ENCODE data around the gene FUZ.
A peak's percentile ranks its signal among the peaks of the same experiment; 100 is the strongest.

FUZ gene

GRCh38 chr19:49816590-49816989 lies 3.5 kb upstream of the FUZ start:
- in situ Hi-C loops (cut with HindIII; ENCODE audit: low sequenced_read_pairs), result no loop called here
- TF ChIP-seq, protein P1, sequence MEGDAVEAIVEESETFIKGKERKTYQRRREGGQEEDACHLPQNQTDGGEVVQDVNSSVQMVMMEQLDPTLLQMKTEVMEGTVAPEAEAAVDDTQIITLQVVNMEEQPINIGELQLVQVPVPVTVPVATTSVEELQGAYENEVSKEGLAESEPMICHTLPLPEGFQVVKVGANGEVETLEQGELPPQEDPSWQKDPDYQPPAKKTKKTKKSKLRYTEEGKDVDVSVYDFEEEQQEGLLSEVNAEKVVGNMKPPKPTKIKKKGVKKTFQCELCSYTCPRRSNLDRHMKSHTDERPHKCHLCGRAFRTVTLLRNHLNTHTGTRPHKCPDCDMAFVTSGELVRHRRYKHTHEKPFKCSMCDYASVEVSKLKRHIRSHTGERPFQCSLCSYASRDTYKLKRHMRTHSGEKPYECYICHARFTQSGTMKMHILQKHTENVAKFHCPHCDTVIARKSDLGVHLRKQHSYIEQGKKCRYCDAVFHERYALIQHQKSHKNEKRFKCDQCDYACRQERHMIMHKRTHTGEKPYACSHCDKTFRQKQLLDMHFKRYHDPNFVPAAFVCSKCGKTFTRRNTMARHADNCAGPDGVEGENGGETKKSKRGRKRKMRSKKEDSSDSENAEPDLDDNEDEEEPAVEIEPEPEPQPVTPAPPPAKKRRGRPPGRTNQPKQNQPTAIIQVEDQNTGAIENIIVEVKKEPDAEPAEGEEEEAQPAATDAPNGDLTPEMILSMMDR (IDR thresholded peaks at IDR 0.05; ENCODE audit: low read depth, low read length, missing control alignments), result no peak
- DNase-seq (ENCODE audit: low read depth), result no peak
- no peak overlapping the region for H3K4me3 ChIP-seq (ENCODE audit: low read depth, low read length)

GRCh38 chr19:49814010-49814409 lies 918 bp upstream of the FUZ start:
- DNase-seq (ENCODE audit: low read depth), result no peak
- TF ChIP-seq, protein P1 (IDR thresholded peaks at IDR 0.05; ENCODE audit: low read depth, low read length, missing control alignments), result no peak
- no peak overlapping the region for H3K4me3 ChIP-seq (ENCODE audit: low read depth, low read length)
- in situ Hi-C loops (cut with HindIII; ENCODE audit: low sequenced_read_pairs), result no loop called here

DNA sequence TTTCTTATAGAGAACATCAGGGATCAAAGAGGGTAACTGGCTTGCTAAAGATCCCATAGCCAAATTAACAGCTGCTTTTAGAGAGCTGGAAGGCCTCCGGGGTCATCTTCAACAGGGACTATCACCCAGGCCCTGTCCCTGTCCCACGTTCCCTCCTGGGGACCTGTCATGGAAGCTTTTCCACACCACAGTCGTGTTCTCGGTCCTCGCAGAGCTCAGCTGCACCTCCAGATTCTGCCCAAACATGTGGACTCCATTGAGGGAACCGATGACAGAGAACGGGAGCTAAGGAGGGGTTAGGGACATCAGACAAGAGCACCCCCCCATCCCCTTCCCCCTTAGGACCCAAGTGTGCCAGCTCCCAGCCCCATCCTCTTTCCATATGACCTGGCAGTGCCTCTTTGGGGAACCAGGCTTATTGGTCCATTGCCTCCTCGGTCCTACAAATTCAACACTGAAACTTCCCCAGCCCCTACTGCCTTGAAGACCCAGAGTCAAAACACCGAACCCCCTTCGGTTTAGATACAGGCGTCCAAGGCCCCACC lies 568 bp downstream of the FUZ start:
- in situ Hi-C loops (cut with HindIII; ENCODE audit: low sequenced_read_pairs), result no loop called here
- TF ChIP-seq, protein P1 (IDR thresholded peaks at IDR 0.05; ENCODE audit: low read depth, low read length, missing control alignments), result no peak
- no peak for DNase-seq (ENCODE audit: low read depth)

GRCh38 chr19:49811328-49811727 lies 1.8 kb downstream of the FUZ start:
- in situ Hi-C loops (cut with HindIII; ENCODE audit: low sequenced_read_pairs), result no loop called here
- TF ChIP-seq, protein P1 (IDR thresholded peaks at IDR 0.05; ENCODE audit: low read depth, low read length, missing control alignments), result no peak
- DNase-seq (ENCODE audit: low read depth), result no peak
- no peak overlapping the region for H3K4me3 ChIP-seq (ENCODE audit: low read depth, low read length)

More for the DNA sequence above, 568 bp downstream of the FUZ start:
- H3K4me3 ChIP-seq (ENCODE audit: low read depth, low read length), result peak overlapping the region; percentile 84

GRCh38 chr19:49809941-49810389 lies 3.1 kb downstream of the FUZ start:
- in situ Hi-C loops (cut with HindIII; ENCODE audit: low sequenced_read_pairs), result no loop called here
- DNase-seq (ENCODE audit: low read depth), result no peak
- peak overlapping the region; percentile 52 for H3K4me3 ChIP-seq (ENCODE audit: low read depth, low read length)
- TF ChIP-seq, protein P1 (IDR thresholded peaks at IDR 0.05; ENCODE audit: low read depth, low read length, missing control alignments), result no peak

DNA sequence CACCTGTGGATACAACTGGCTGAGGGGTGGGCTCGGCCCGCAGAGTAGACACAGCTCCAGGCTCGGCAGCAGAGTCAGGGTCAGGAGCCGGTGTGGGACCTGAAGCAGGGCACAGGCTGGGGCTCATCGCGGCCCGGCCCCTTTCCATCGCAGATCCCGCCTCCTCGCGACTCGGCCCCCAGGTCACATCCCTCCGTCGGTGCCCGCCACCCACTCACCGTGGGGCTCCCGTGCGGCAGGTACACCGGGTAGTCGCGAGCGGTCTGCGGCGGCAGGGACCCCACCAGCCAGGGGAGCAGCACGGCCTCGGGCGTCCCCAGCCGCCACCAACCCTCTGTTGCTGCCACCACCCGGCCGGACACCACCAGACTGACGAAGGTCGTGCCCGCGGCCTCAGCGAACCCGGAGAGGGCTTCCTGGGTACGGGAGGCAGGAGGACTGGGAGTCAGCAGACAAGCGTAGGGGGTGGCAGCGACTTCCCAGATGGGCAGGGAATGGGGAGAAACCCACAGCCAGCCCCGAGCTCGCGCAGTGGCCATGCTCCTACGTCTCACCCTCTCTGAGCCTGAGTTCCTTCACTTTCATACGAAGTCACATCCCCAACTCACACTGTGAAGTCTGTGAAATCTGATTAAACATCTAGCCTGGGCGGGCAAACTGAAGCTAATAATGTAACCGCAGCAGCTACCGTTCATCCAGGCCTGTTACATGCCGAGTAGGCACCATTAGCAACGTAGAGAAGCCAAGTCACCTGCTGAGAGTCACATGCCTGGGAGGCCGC lies 3.7 kb downstream of the FUZ start:
- peak overlapping the region; percentile 52 for H3K4me3 ChIP-seq (ENCODE audit: low read depth, low read length)
- DNase-seq (ENCODE audit: low read depth), result peak; percentile 37
- TF ChIP-seq, protein P1 (IDR thresholded peaks at IDR 0.05; ENCODE audit: low read depth, low read length, missing control alignments), result no peak
- in situ Hi-C loops (cut with HindIII; ENCODE audit: low sequenced_read_pairs), result no loop called here

Measured in astrocyte of the cerebellum (primary cell).